Activated T-cell treated with anti-CD3 and anti-CD28 coated beads, Interleukin-2, amount 50 U/mL, for 24 hours (primary cell): ENCODE results near the gene PMVK.

ENCODE experiments used
- DNase-seq: peaks from one replicate; pipeline ENCODE4 v3.0.0-alpha.2; 2020
- H3K27ac Mint-ChIP-seq: 2 replicates; pipeline ENCODE4 v1.8.0; 2020; ENCODE audit warnings: mild to moderate bottlenecking, mixed read lengths
- H3K27me3 Mint-ChIP-seq: 2 replicates; pipeline ENCODE4 v1.8.0; 2020; ENCODE audit warnings: mixed read lengths
- H3K36me3 Mint-ChIP-seq: 2 replicates; pipeline ENCODE4 v1.8.0; 2020; ENCODE audit warnings: low read depth, mixed read lengths
- H3K4me1 Mint-ChIP-seq: 2 replicates; pipeline ENCODE4 v1.8.0; 2020; ENCODE audit warnings: low read depth, mixed read lengths
- H3K4me3 Mint-ChIP-seq: 2 replicates; pipeline ENCODE4 v1.8.0; 2020; ENCODE audit warnings: mild to moderate bottlenecking, moderate library complexity, mixed read lengths
- H3K9me3 Mint-ChIP-seq: 2 replicates; pipeline ENCODE4 v1.8.0; 2020; ENCODE audit warnings: mixed read lengths

PMVK gene

GRCh38 chr1:154876842-154877369 is 59.6 kb downstream of the PMVK start:
- Mint-ChIP-seq H3K27ac (no peak overlapping the region), H3K4me1 (peaks cover 13% of the 10 kb centered on the region), H3K9me3 (no peaks in the 10 kb centered on the region), H3K4me3 (no peak overlapping the region), H3K36me3 (no peaks in the 10 kb centered on the region), H3K27me3 (no peaks in the 10 kb centered on the region)
- no peak for DNase-seq
